Type B pancreatic cell (in vitro differentiated cells): ENCODE data around the gene PPP1R7. TPM values are rescaled to one million over a fixed set of nuclear protein-coding genes. Genes with fewer than 3 reads are reported as not detected.

Experiments used
- DNase-seq: peaks from one replicate; pipeline ENCODE4 v3.0.0; 2021; ENCODE audit warnings: mixed read lengths; ENCODE audit not compliant: unreplicated experiment; ENCODE audit errors: extremely low spot score
- H3K27ac Mint-ChIP-seq: 2 replicates; pipeline ENCODE4 v1.8.0; 2021; ENCODE audit warnings: mild to moderate bottlenecking, mixed read lengths
- H3K27me3 Mint-ChIP-seq: 2 replicates; pipeline ENCODE4 v1.8.0; 2021; ENCODE audit warnings: mixed read lengths
- H3K36me3 Mint-ChIP-seq: 2 replicates; pipeline ENCODE4 v1.8.0; 2021; ENCODE audit warnings: mixed read lengths
- H3K4me1 Mint-ChIP-seq: one replicate; pipeline ENCODE4 v1.8.0; 2021; ENCODE audit warnings: mixed read lengths; ENCODE audit not compliant: unreplicated experiment
- H3K4me3 Mint-ChIP-seq: 2 replicates; pipeline ENCODE4 v1.8.0; 2021; ENCODE audit warnings: mild to moderate bottlenecking, mixed read lengths
- H3K9me3 Mint-ChIP-seq: 2 replicates; pipeline ENCODE4 v1.8.0; 2021; ENCODE audit warnings: mixed read lengths
- CTCF ChIP-seq: fragments of 200-600 bp; sonication (generic); conservative IDR thresholded peaks from 2 replicates; pipeline ENCODE4 v1.5.0; 2021; ENCODE audit warnings: antibody characterized with exemption, mild to moderate bottlenecking
- total RNA-seq: library from RNA; stranded (reverse); gene quantifications from 2 replicates; pipeline ENCODE4 v1.2.1, GENCODE V29; 2021; ENCODE audit warnings: low replicate concordance

Gene PPP1R7
- total RNA-seq, 1 donor from 2014 or later: 50.7 TPM

GRCh38 chr2:241189093-241189855 is 39.0 kb downstream of the PPP1R7 start:
- no peak overlapping the region for H3K27ac Mint-ChIP-seq
- no peaks in the 10 kb centered on the region for H3K4me1 Mint-ChIP-seq
- no peak overlapping the region for H3K4me3 Mint-ChIP-seq
- no peaks in the 10 kb centered on the region for H3K27me3 Mint-ChIP-seq
- no peaks in the 10 kb centered on the region for H3K9me3 Mint-ChIP-seq
- DNase-seq: no peak
- no peak for TF ChIP-seq CTCF
- H3K36me3 Mint-ChIP-seq: no peaks in the 10 kb centered on the region

DNA sequence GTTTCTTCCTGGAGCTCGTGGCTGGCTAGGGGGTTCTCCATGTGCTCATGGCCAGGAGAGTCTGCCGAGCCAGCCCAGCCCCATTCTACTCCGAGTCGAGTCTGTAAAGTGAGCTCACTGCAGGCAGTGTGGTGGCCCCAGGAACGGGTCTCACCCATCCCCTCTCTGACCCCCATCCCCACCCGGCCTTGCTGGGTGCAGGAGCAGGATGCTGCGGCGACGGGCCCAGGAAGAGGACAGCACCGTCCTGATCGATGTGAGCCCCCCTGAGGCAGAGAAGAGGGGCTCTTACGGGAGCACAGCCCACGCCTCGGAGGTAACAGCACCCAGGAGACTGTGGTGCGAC is 39.6 kb downstream of the PPP1R7 start:
- Mint-ChIP-seq H3K36me3 (no peaks in the 10 kb centered on the region), H3K27me3 (no peaks in the 10 kb centered on the region), H3K4me3 (no peak overlapping the region)

DNA sequence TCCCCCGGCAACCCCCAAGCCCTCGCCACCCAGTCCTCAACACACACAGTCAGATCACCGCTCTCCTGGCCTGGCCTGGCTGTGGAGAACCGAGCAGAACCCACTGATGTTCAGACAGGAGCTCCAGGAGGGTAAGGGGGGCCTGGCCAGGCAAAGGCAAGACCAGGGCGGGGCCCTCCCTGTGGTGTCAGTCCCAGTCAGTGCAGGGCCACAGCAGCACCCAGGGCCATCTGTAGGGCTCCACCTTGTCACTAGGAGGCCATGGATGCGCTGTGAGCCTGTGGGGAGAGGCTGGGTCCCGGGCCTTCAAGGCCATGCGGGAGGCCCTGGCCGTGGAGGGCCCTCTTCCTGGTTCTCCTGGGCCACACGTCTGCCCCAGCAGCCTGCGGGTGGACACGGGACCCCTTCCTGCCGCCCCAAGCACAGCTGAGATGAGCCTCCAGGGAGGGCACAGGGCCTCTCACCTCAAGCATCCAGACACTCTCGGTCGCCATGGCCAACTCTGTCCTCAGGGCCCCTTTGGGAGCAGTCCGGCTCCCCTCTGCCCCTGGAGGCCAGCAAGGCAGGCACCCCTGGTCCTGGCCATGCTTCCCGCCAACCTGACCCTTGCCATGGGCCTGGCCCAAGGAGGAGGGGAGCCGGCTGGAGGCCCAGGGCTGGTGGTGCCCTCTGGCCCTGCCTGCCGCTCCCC is 40.2 kb downstream of the PPP1R7 start:
- TF ChIP-seq CTCF: no peak
- no peak for DNase-seq
- Mint-ChIP-seq H3K4me3 (no peak overlapping the region), H3K4me1 (no peaks in the 10 kb centered on the region), H3K36me3 (no peaks in the 10 kb centered on the region), H3K27me3 (no peaks in the 10 kb centered on the region), H3K9me3 (no peaks in the 10 kb centered on the region), H3K27ac (no peak overlapping the region)

More for the DNA sequence above, 39.6 kb downstream of the PPP1R7 start:
- no peaks in the 10 kb centered on the region for H3K9me3 Mint-ChIP-seq
- H3K4me1 Mint-ChIP-seq: no peaks in the 10 kb centered on the region
- no peak overlapping the region for H3K27ac Mint-ChIP-seq
- no peak for TF ChIP-seq CTCF
- no peak for DNase-seq

- no peak overlapping the region for H3K4me3 Mint-ChIP-seq
- no peaks in the 10 kb centered on the region for H3K27me3 Mint-ChIP-seq
- H3K9me3 Mint-ChIP-seq: no peaks in the 10 kb centered on the region
- no peak for DNase-seq
- no peak for TF ChIP-seq CTCF
- no peaks in the 10 kb centered on the region for H3K4me1 Mint-ChIP-seq
- H3K36me3 Mint-ChIP-seq: no peaks in the 10 kb centered on the region
- H3K27ac Mint-ChIP-seq: no peak overlapping the region
Observed at GRCh38 chr2:241191081-241191480, 40.8 kb downstream of the PPP1R7 start.

- TF ChIP-seq CTCF: no peak
- Mint-ChIP-seq H3K36me3 (no peaks in the 10 kb centered on the region), H3K9me3 (no peaks in the 10 kb centered on the region), H3K27ac (no peak overlapping the region), H3K27me3 (no peaks in the 10 kb centered on the region), H3K4me3 (no peak overlapping the region), H3K4me1 (no peaks in the 10 kb centered on the region)
- no peak for DNase-seq
Observed at GRCh38 chr2:241193271-241193670, 43.0 kb downstream of the PPP1R7 start.
